GDM1 (cell line): ENCODE results near the gene CCDC154.
"Not testable (repeated sequence)": the region's sequence is repeated elsewhere in the genome, so short reads cannot be mapped to it uniquely, and the experiment has no call there.

Experiments
- DNase-seq: peaks from one replicate; lab custom pipeline; 2025; lab: John Stamatoyannopoulos, UW

The CCDC154 gene

GRCh38 chr16:1443980-1444729 lies at the start of gene CCDC154:
Gene CCDC154, minus strand, starts transcription at chr16:1444556. Its CDS starts 234 bp downstream, at chr16:1444322.
- no peak for DNase-seq

- no peak for DNase-seq
Observed at GRCh38 chr16:1493746-1494094, 49.4 kb upstream of the CCDC154 start.

- DNase-seq, result peak; percentile 58
Observed at GRCh38 chr16:1492923-1493745, 48.8 kb upstream of the CCDC154 start, which contains the start of gene TELO2. Gene TELO2, plus strand, starts transcription at chr16:1493360. Its CDS starts 922 bp downstream, at chr16:1494282.

- DNase-seq, result no peak
Observed at GRCh38 chr16:1492082-1492922, 47.9 kb upstream of the CCDC154 start.

GRCh38 chr16:1491327-1491726 lies 47.0 kb upstream of the CCDC154 start:
- no peak for DNase-seq

- DNase-seq, result no peak
Observed at GRCh38 chr16:1489077-1489476, 44.7 kb upstream of the CCDC154 start.

- no peak for DNase-seq
Observed at GRCh38 chr16:1488619-1489018, 44.3 kb upstream of the CCDC154 start, which contains the start of gene PTX4. Gene PTX4, minus strand, starts transcription at chr16:1488944. Its CDS starts 35 bp downstream, at chr16:1488909.

- DNase-seq, result no peak
Observed at GRCh38 chr16:1488054-1488601, 43.8 kb upstream of the CCDC154 start.

GRCh38 chr16:1487395-1488053 lies 43.2 kb upstream of the CCDC154 start:
- no peak for DNase-seq

- no peak for DNase-seq
Observed at GRCh38 chr16:1486551-1487390, 42.4 kb upstream of the CCDC154 start.

GRCh38 chr16:1485847-1486496 lies 41.6 kb upstream of the CCDC154 start:
- DNase-seq, result no peak

GRCh38 chr16:1481906-1482835 lies 37.8 kb upstream of the CCDC154 start:
- no peak for DNase-seq

GRCh38 chr16:1478937-1479336 lies 34.6 kb upstream of the CCDC154 start:
- DNase-seq, result not testable (repeated sequence)

GRCh38 chr16:1477033-1477432 lies 32.7 kb upstream of the CCDC154 start:
- DNase-seq, result no peak

GRCh38 chr16:1475552-1476114 lies 31.3 kb upstream of the CCDC154 start:
- DNase-seq, result no peak

- DNase-seq, result peak; percentile 79
Observed at GRCh38 chr16:1474796-1475551, 30.6 kb upstream of the CCDC154 start, which contains the start of gene CLCN7. Gene CLCN7, minus strand, starts transcription at chr16:1475028. Its CDS starts 54 bp downstream, at chr16:1474974.

GRCh38 chr16:1474082-1474795 lies 29.9 kb upstream of the CCDC154 start:
- DNase-seq, result no peak
